SK-N-SH (cell line): ENCODE measurements around the gene LMTK2. TPM values are rescaled to one million over a fixed set of nuclear protein-coding genes. Genes with fewer than 3 reads are reported as not detected.
A peak's percentile ranks its signal among the peaks of the same experiment; 100 is the strongest.

Experiments used
- CTCF ChIA-PET: fragments of 300-600, 350-600 bp; formaldehyde crosslinking; extraction: SDS; loops from one replicate; lab custom pipeline; 2021; lab: Yijun Ruan, JAX
- POLR2A ChIA-PET: fragments of 350-600 bp; sonication (Branson Sonifier 250); formaldehyde crosslinking; extraction: SDS; loops from one replicate; lab custom pipeline; 2020; ENCODE audit warnings: antibody characterized with exemption, inconsistent platforms; lab: Yijun Ruan, JAX
- DNase-seq: peaks from one replicate; pipeline ENCODE4 v3.0.0; 2012
- H2AFZ ChIP-seq: fragments of 200-600 bp; sonication (generic); 2 replicates; pipeline ENCODE4 v1.8.1; 2016; ENCODE audit warnings: antibody characterized with exemption, mild to moderate bottlenecking, low read depth
- H3F3A ChIP-seq: fragments of 200-600 bp; sonication (generic); replicated peaks from 2 replicates; pipeline ENCODE3; 2016; ENCODE audit warnings: antibody characterized with exemption, mild to moderate bottlenecking; ENCODE audit not compliant: insufficient read depth
- H3K27ac ChIP-seq, 2 experiments: fragments of 200-500 bp in 1 of 2; fragments of 200-600 bp in 1 of 2; sonication (Bioruptor generic) in 1 of 2; sonication (generic), shearing (Covaris generic) in 1 of 2; 2 replicates each; pipeline versions ENCODE4 v1.5.1 to v1.6.1; 2014 to 2016; ENCODE audit warnings: low read depth in 2 of 2, inconsistent platforms in 1 of 2, low read length in 1 of 2, mild to moderate bottlenecking in 1 of 2, mixed read lengths in 1 of 2
- H3K27me3 ChIP-seq: fragments of 200-600 bp; sonication (generic), shearing (Covaris generic); 2 replicates; pipeline ENCODE4 v1.6.1; 2016; ENCODE audit warnings: mixed run types; ENCODE audit not compliant: insufficient read depth
- H3K36me3 ChIP-seq, 2 experiments: fragments of 200-500 bp in 1 of 2; fragments of 200-600 bp in 1 of 2; sonication (Bioruptor generic) in 1 of 2; sonication (generic) in 1 of 2; replicated peaks in 1 of 2; 2 replicates each; pipeline versions ENCODE3 to v1.5.1; 2014 to 2016; ENCODE audit warnings: low read length in 1 of 2, mild to moderate bottlenecking in 1 of 2; ENCODE audit not compliant: insufficient read depth in 2 of 2, control insufficient read depth in 1 of 2
- H3K4me1 ChIP-seq, 2 experiments: fragments of 200-500 bp in 1 of 2; fragments of 200-600 bp in 1 of 2; sonication (Bioruptor generic) in 1 of 2; sonication (generic), shearing (Covaris generic) in 1 of 2; 2 replicates each; pipeline versions ENCODE4 v1.5.1 to v1.6.1; 2014 to 2016; ENCODE audit warnings: low read depth in 1 of 2, low read length in 1 of 2, mixed run types in 1 of 2; ENCODE audit not compliant: insufficient read depth in 2 of 2, control insufficient read depth in 1 of 2
- H3K4me2 ChIP-seq: fragments of 200-600 bp; sonication (generic), shearing (Covaris generic); 2 replicates; pipeline ENCODE4 v1.6.1; 2017; ENCODE audit warnings: mixed run types
- H3K4me3 ChIP-seq, 2 experiments: fragments of 200-500 bp in 1 of 2; fragments of 200-600 bp in 1 of 2; sonication (Bioruptor generic) in 1 of 2; sonication (generic), shearing (Covaris generic) in 1 of 2; 2 replicates each; pipeline versions ENCODE4 v1.5.1 to v1.8.1; 2014 to 2016; ENCODE audit warnings: low read depth in 2 of 2, inconsistent platforms in 1 of 2, low read length in 1 of 2, mild to moderate bottlenecking in 1 of 2, mixed read lengths in 1 of 2, moderate library complexity in 1 of 2
- H3K79me2 ChIP-seq: fragments of 200-600 bp; sonication (generic); 2 replicates; pipeline ENCODE4 v1.8.1; 2017; ENCODE audit warnings: mild to moderate bottlenecking; ENCODE audit not compliant: insufficient read depth
- H3K9ac ChIP-seq: fragments of 200-600 bp; sonication (generic); 2 replicates; pipeline ENCODE4 v1.6.1; 2017; ENCODE audit warnings: mixed run types
- H3K9me2 ChIP-seq: fragments of 200-600 bp; sonication (generic); 2 replicates; pipeline ENCODE4 v1.6.1; 2017; ENCODE audit warnings: mixed run types
- H3K9me3 ChIP-seq: fragments of 200-600 bp; sonication (generic); 2 replicates; pipeline ENCODE4 v1.6.1; 2017; ENCODE audit warnings: mixed run types, mild to moderate bottlenecking, moderate library complexity
- H4K20me1 ChIP-seq: fragments of 200-600 bp; sonication (generic); 2 replicates; pipeline ENCODE4 v1.6.1; 2017; ENCODE audit warnings: mild to moderate bottlenecking, mixed run types; ENCODE audit not compliant: insufficient read depth
- CHD2 ChIP-seq: fragments of 150-350 bp; IDR thresholded peaks from 2 replicates; pipeline ENCODE4 v1.6.1; 2018; ENCODE audit warnings: low read length; ENCODE audit not compliant: partially characterized antibody
- CTCF ChIP-seq: fragments of 200-600 bp; sonication (generic); IDR thresholded peaks from 2 replicates; pipeline ENCODE4 v1.6.1; 2017; ENCODE audit warnings: antibody characterized with exemption, mild to moderate bottlenecking, moderate library complexity
- EZH2phosphoT487 ChIP-seq: fragments of 200-600 bp; sonication (generic); IDR thresholded peaks from 2 replicates; pipeline ENCODE4 v1.6.1; 2017; ENCODE audit warnings: low read depth, mixed run types, mild to moderate bottlenecking, antibody characterized with exemption, moderate library complexity, borderline replicate concordance
- FOSL2 ChIP-seq: IDR thresholded peaks from 2 replicates; pipeline ENCODE4 v1.4.0; 2012; ENCODE audit warnings: low read depth, mild to moderate bottlenecking, moderate library complexity, borderline replicate concordance
- FOXJ3 ChIP-seq: sonication (generic); formaldehyde crosslinking; IDR thresholded peaks from 2 replicates; pipeline ENCODE4 v1.5.1; 2020; ENCODE audit warnings: mild to moderate bottlenecking, missing genetic modification reagents
- FOXM1 ChIP-seq: IDR thresholded peaks from 2 replicates; pipeline ENCODE4 v1.4.0; 2012; ENCODE audit warnings: low read depth, mild to moderate bottlenecking
- GABPA ChIP-seq: IDR thresholded peaks from 2 replicates; pipeline ENCODE4 v1.4.0; 2012; ENCODE audit warnings: low read depth, mild to moderate bottlenecking
- GATA2 ChIP-seq: sonication (generic); formaldehyde crosslinking; IDR thresholded peaks from 2 replicates; pipeline ENCODE4 v1.5.0; 2020; ENCODE audit warnings: mild to moderate bottlenecking, missing genetic modification reagents
- IRF3 ChIP-seq: fragments of 150-350 bp; IDR thresholded peaks from 2 replicates; pipeline ENCODE4 v1.6.1; 2016; ENCODE audit warnings: mild to moderate bottlenecking, low read depth, low read length
- JUND ChIP-seq: IDR thresholded peaks from 2 replicates; pipeline ENCODE4 v1.4.0; 2012
- MAX ChIP-seq: IDR thresholded peaks from 2 replicates; pipeline ENCODE4 v1.4.0; 2012; ENCODE audit warnings: low read depth
- MEF2A ChIP-seq: IDR thresholded peaks from 2 replicates; pipeline ENCODE4 v1.4.0; 2012; ENCODE audit warnings: low read depth, borderline replicate concordance
- NFIC ChIP-seq: IDR thresholded peaks from 2 replicates; pipeline ENCODE4 v1.4.0; 2012; ENCODE audit warnings: borderline replicate concordance
- POLR2AphosphoS5 ChIP-seq: IDR thresholded peaks from 2 replicates; pipeline ENCODE4 v1.6.1; 2012; ENCODE audit warnings: low read depth, low read length
- RAD21 ChIP-seq: IDR thresholded peaks from 2 replicates; pipeline ENCODE4 v1.6.1; 2012; ENCODE audit warnings: mild to moderate bottlenecking, low read length
- RFX5 ChIP-seq: IDR thresholded peaks from 2 replicates; pipeline ENCODE4 v1.6.1; 2012; ENCODE audit warnings: mild to moderate bottlenecking, improper control_type of control experiment, low read length
- SMC3 ChIP-seq: IDR thresholded peaks from 2 replicates; pipeline ENCODE4 v1.6.1; 2012; ENCODE audit warnings: low read depth, low read length, improper control_type of control experiment
- TEAD4 ChIP-seq: IDR thresholded peaks from 2 replicates; pipeline ENCODE4 v1.4.0; 2012; ENCODE audit warnings: mild to moderate bottlenecking, borderline replicate concordance; ENCODE audit not compliant: insufficient read depth
- WGBS: methylation state at CpG from one replicate; pipeline ENCODE4 v1.1.6; 2017; ENCODE audit warnings: low lambda C conversion rate; 5-methylcytosine and 5-hydroxymethylcytosine counted together
- polyA plus RNA-seq, 3 experiments: library from polyadenylated mRNA; depleted of rRNA; stranded (reverse); fragments of >200 nt; gene quantifications; 2 replicates each; pipeline ENCODE4 v1.2.3, GENCODE V29; 2012
- TF ChIP-seq, protein P1 (sequence below): IDR thresholded peaks from 2 replicates; pipeline ENCODE4 v1.4.0; 2012; ENCODE audit warnings: low read depth, borderline replicate concordance

The LMTK2 gene
- polyA plus RNA-seq, 1 of the 3 experiments (the other 2 are of a cell fraction): 9.0 TPM

DNA sequence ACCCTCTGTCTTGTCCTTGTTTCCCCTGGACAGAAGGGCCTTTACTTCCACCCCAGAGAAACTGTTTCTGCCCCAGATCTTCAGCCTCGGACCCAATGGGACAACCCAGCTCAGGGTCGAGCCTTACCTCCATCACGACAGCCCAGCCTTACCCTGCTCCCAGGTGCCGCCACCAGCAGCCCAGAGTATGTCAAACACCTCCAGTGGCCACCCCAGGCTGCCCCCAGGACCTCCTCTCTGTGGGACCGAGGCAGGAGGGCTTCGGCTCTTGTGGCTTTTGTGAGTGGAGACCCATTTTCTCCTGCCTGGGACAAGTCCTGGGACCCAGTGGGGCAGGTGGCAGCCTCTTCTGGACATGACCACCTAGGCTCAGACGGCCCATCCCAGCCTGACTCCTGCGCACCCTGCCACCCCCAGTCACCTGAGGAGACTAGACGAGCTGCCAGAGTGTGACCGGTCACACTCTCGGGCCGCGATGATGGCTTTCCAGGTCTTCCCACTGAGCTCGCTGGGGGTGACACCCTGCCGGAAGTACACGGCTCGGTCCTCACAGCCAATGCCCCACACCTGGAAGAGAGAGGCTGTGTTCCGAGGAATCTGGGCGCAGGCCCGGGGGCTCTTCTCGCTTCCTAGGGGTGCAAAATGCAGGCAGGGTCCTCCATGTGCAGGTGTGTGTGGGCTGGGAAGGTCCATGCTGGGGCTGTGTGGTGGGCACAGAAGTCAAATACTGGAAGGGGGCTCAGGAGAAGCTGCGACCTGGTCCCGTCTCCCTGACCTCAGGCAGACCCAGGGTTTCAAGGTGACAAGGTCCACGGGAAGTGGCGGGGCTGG, 129.9 kb downstream of the LMTK2 start:
- H3K79me2 ChIP-seq: no peaks in the 10 kb centered on the region
- peaks cover 0 to 2% of the 10 kb centered on the region in 2 experiments; a peak in 1 of 4 replicates for H3K4me1 ChIP-seq
- H3K27ac ChIP-seq: no peak overlapping the region
- no peak overlapping the region for H3K4me3 ChIP-seq
- H3K36me3 ChIP-seq: peaks cover 8 to 10% of the 10 kb centered on the region in 2 experiments
- no peak overlapping the region for H3K9ac ChIP-seq
- ChIA-PET CTCF (interaction anchor here (0.6 to 1.0 kb wide), 2 partner anchors 215 to 599 kb away, joined by 3 to 5 read pairs; no protein-coding TSS in a partner anchor), POLR2A (no interaction called here)
- H3K4me2 ChIP-seq: no peak overlapping the region
- no peak overlapping the region for H2AFZ ChIP-seq
- TF ChIP-seq FOXM1 (no peak), CTCF (no peak), NFIC (no peak), JUND (no peak)
- TF ChIP-seq, protein P1, sequence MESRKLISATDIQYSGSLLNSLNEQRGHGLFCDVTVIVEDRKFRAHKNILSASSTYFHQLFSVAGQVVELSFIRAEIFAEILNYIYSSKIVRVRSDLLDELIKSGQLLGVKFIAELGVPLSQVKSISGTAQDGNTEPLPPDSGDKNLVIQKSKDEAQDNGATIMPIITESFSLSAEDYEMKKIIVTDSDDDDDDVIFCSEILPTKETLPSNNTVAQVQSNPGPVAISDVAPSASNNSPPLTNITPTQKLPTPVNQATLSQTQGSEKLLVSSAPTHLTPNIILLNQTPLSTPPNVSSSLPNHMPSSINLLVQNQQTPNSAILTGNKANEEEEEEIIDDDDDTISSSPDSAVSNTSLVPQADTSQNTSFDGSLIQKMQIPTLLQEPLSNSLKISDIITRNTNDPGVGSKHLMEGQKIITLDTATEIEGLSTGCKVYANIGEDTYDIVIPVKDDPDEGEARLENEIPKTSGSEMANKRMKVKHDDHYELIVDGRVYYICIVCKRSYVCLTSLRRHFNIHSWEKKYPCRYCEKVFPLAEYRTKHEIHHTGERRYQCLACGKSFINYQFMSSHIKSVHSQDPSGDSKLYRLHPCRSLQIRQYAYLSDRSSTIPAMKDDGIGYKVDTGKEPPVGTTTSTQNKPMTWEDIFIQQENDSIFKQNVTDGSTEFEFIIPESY: no peak
- H3F3A ChIP-seq: no peaks in the 10 kb centered on the region
- no peaks in the 10 kb centered on the region for H3K9me3 ChIP-seq
- no peaks in the 10 kb centered on the region for H3K9me2 ChIP-seq
- WGBS: 91% methylated on average over 23 of the region's 25 CpGs
- no peaks in the 10 kb centered on the region for H3K27me3 ChIP-seq
- H4K20me1 ChIP-seq: no peaks in the 10 kb centered on the region
- peak; percentile 25 for DNase-seq

- POLR2A ChIA-PET: no interaction called here
- Histone ChIP-seq H3K4me3 (no peak overlapping the region), H3K36me3 (peaks cover 8 to 10% of the 10 kb centered on the region in 2 experiments), H3K79me2 (no peaks in the 10 kb centered on the region), H3K9ac (no peak overlapping the region), H3K4me2 (no peak overlapping the region), H3K27ac (no peak overlapping the region), H3K4me1 (no peaks in the 10 kb centered on the region; a peak in 1 of 4 replicates), H3K9me2 (no peaks in the 10 kb centered on the region), H3K27me3 (no peaks in the 10 kb centered on the region), H2AFZ (no peak overlapping the region), H3F3A (no peaks in the 10 kb centered on the region), H3K9me3 (no peaks in the 10 kb centered on the region), H4K20me1 (no peaks in the 10 kb centered on the region)
- CTCF ChIA-PET: no interaction called here
- 89% methylated on average over 3 of the region's 4 CpGs for WGBS
- TF ChIP-seq FOSL2 (no peak), GABPA (no peak), JUND (no peak), NFIC (no peak), FOXJ3 (no peak), RFX5 (no peak), EZH2phosphoT487 (no peak), POLR2AphosphoS5 (no peak), CHD2 (no peak), MAX (no peak), GATA2 (CRISPR knock-in tag) (no peak), TEAD4 (no peak), RAD21 (no peak), IRF3 (no peak), MEF2A (no peak), SMC3 (no peak), CTCF (no peak)
- DNase-seq: peak; percentile 25
Measured at GRCh38 chr7:98238076-98238475, 131.4 kb downstream of the LMTK2 start.
